Stimulated activated CD8-positive, alpha-beta memory T cell treated with anti-CD3 and anti-CD28 coated beads, Interleukin-15, amount 100 ng/mL, for 4 hours (primary cell): ENCODE results near the gene TEX26.
"Not testable (repeated sequence)": the region's sequence is repeated elsewhere in the genome, so short reads cannot be mapped to it uniquely, and the experiment has no call there.

ENCODE experiments used
- DNase-seq, 2 donors: peaks; one replicate each; pipeline ENCODE4 v3.0.0-alpha.2; 2020; ENCODE audit warnings: low read depth in 2 of 2

TEX26 gene

GRCh38 chr13:30918662-30919405 is 13.6 kb upstream of the TEX26 start:
- DNase-seq: no peak

- DNase-seq: no peak
Measured at GRCh38 chr13:30920162-30920909, 12.1 kb upstream of the TEX26 start.

- no peak for DNase-seq
Measured at GRCh38 chr13:30923418-30923817, 9.0 kb upstream of the TEX26 start.

GRCh38 chr13:30924721-30925120 is 7.7 kb upstream of the TEX26 start:
- no peak for DNase-seq

GRCh38 chr13:30925429-30925828 is 7.0 kb upstream of the TEX26 start:
- no peak for DNase-seq

GRCh38 chr13:30926781-30927180 is 5.7 kb upstream of the TEX26 start:
- DNase-seq: no peak

GRCh38 chr13:30927188-30927587 is 5.3 kb upstream of the TEX26 start:
- not testable (repeated sequence) for DNase-seq

- DNase-seq: no peak
Measured at GRCh38 chr13:30927595-30927994, 4.9 kb upstream of the TEX26 start.

- no peak for DNase-seq
Measured at GRCh38 chr13:30928978-30929377, 3.5 kb upstream of the TEX26 start.

- DNase-seq: no peak
Measured at GRCh38 chr13:30933354-30933670, 856 bp downstream of the TEX26 start.

GRCh38 chr13:30934381-30934780 is 1.9 kb downstream of the TEX26 start:
- DNase-seq: no peak

GRCh38 chr13:30934803-30935202 is 2.3 kb downstream of the TEX26 start:
- DNase-seq: no peak

- DNase-seq: no peak
Measured at GRCh38 chr13:30936971-30937370, 4.5 kb downstream of the TEX26 start.

GRCh38 chr13:30943881-30944280 is 11.4 kb downstream of the TEX26 start:
- DNase-seq: no peak

- DNase-seq: no peak
Measured at GRCh38 chr13:30957258-30957943, 24.9 kb downstream of the TEX26 start.

GRCh38 chr13:30959678-30960077 is 27.2 kb downstream of the TEX26 start:
- DNase-seq: no peak

GRCh38 chr13:30963791-30964190 is 31.3 kb downstream of the TEX26 start:
- DNase-seq: no peak

GRCh38 chr13:30965380-30965779 is 32.9 kb downstream of the TEX26 start:
- DNase-seq: no peak

- no peak for DNase-seq
Measured at GRCh38 chr13:30966101-30966500, 33.6 kb downstream of the TEX26 start.

- no peak for DNase-seq
Measured at GRCh38 chr13:30968846-30969245, 36.4 kb downstream of the TEX26 start.

GRCh38 chr13:30971575-30971974 is 39.1 kb downstream of the TEX26 start:
- DNase-seq: no peak

GRCh38 chr13:30972888-30973377 is 40.5 kb downstream of the TEX26 start:
- no peak for DNase-seq

GRCh38 chr13:30974350-30974749 is 41.9 kb downstream of the TEX26 start:
- no peak for DNase-seq
